Right cardiac atrium (tissue), 5 donors: ENCODE measurements around the gene ZFHX3. TPM values are rescaled to one million over a fixed set of nuclear protein-coding genes. Genes with fewer than 3 reads are reported as not detected.
A peak's percentile ranks its signal among the peaks of the same experiment; 100 is the strongest.

Experiments used
- ATAC-seq, 2 donors: fragments of 200-7000 bp; cut with Tn5 transposase; one replicate each; pipeline versions ENCODE4 v1.8.0 to v1.9.1; 2020; ENCODE audit warnings: moderate library complexity in 2 of 2, mild to moderate bottlenecking in 1 of 2
- DNase-seq, 3 donors: peaks; one replicate each; pipeline ENCODE4 v3.0.0-alpha.2; 2020
- H3K27ac ChIP-seq: one replicate; pipeline ENCODE4 v1.5.1; 2013; ENCODE audit warnings: mild to moderate bottlenecking, low read length, control low read depth, moderate library complexity
- H3K27me3 ChIP-seq: one replicate; pipeline ENCODE4 v1.6.1; 2013; ENCODE audit not compliant: control insufficient read depth, insufficient read depth
- H3K4me1 ChIP-seq: one replicate; pipeline ENCODE4 v1.6.1; 2013; ENCODE audit warnings: low read length; ENCODE audit not compliant: control insufficient read depth, insufficient read depth
- H3K4me3 ChIP-seq: one replicate; pipeline ENCODE4 v1.5.1; 2013; ENCODE audit warnings: low read length, control low read depth
- H3K9me3 ChIP-seq: one replicate; pipeline ENCODE4 v1.6.1; 2013; ENCODE audit warnings: low read length; ENCODE audit not compliant: control insufficient read depth
- WGBS: extraction: QIAGEN DNeasy Blood & Tissue Kit; methylation state at CpG from one replicate; pipeline ENCODE4 v1.1.7; 2013; 5-methylcytosine and 5-hydroxymethylcytosine counted together
- intact Hi-C, 4 donors: fragments of 100-400 bp; cut with DNase I; formaldehyde crosslinking; loops; one replicate each; pipeline versions ENCODE4 v1.11.0 to v1.14.0; 2022 to 2023
- polyA plus RNA-seq: library from polyadenylated mRNA; stranded (reverse); fragments of 200-250 nt; gene quantifications from one replicate; pipeline ENCODE4 v1.2.3, GENCODE V29; 2013
- total RNA-seq, 4 donors: library from RNA; stranded (reverse); fragmentation: NEBNext Ultra II Directional; extraction: Animal tissue kit (Norgen Biotek cat#: 25700); gene quantifications; one replicate each; pipeline ENCODE4 v1.2.1, GENCODE V29; 2021
- donor health status: healthy with polysubstance abuse.
- donor health status: DM: no; HTN: yes; CAD: no.
- donor health status: DM: no; HTN: no; CAD: no.
- donor health status: DM: no; HTN: yes; CAD: no; lungs with severe emphysema.
- donor health status: DM: yes; HTN: yes; CAD: no.

The ZFHX3 gene
- total and polyA plus RNA-seq, 5 donors, result 4.3 to 18.2 (median 9.7) TPM

- Histone ChIP-seq H3K4me1 (peaks cover 38% of the 10 kb centered on the region), H3K9me3 (no peaks in the 10 kb centered on the region), H3K4me3 (no peak overlapping the region), H3K27me3 (no peaks in the 10 kb centered on the region), H3K27ac (no peak overlapping the region)
- intact Hi-C loops, result no loop called here
- ATAC-seq (no peak), DNase-seq (no peak)
- WGBS, result 80% methylated on average over 12 of the region's 12 CpGs
These were observed 25.9 kb downstream of the ZFHX3 start for GRCh38 chr16:73021866-73022495.

DNA sequence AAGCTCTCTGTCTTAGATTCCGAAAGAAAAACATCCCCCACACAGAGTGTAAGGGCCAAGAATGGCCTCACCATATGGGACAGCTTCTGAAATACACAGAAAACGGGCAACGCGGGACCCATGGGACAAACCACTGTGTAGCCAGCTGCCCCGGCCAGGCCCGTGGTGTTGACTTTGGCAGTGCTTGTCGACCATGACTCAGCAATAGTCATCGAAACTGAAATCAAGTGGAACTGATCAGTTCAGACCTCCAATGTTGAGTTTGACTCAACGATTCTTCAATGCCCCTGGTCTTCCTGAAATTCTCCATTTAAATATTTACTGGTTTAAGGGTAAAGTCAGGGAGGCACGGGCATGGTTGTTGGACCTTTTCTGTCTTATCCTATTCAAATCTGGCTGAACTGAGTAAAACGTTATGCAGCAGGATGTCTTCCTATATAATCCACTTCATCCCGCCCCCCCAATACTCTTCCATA, 27.5 kb downstream of the ZFHX3 start:
- ATAC-seq (peak; percentile 92 to 93), DNase-seq (peak; percentile 90 to 94 (median 91))
- Histone ChIP-seq H3K9me3 (no peaks in the 10 kb centered on the region), H3K27ac (no peak overlapping the region), H3K4me1 (peaks cover 39% of the 10 kb centered on the region), H3K4me3 (no peak overlapping the region), H3K27me3 (no peaks in the 10 kb centered on the region)
- WGBS, result 57% methylated on average over 12 of the region's 12 CpGs
- intact Hi-C loops, result no loop called here

GRCh38 chr16:73019457-73020362, 28.2 kb downstream of the ZFHX3 start:
- no peaks in the 10 kb centered on the region for H3K27me3 ChIP-seq
- intact Hi-C loops, result no loop called here
- ATAC-seq (peak; percentile 30 to 76), DNase-seq (peak in 1 of 3 donors; percentile 43)
- H3K9me3 ChIP-seq, result no peaks in the 10 kb centered on the region
- peaks cover 33% of the 10 kb centered on the region for H3K4me1 ChIP-seq
- peak overlapping the region; percentile 82 for H3K27ac ChIP-seq
- WGBS, result 56% methylated on average over 19 of the region's 19 CpGs
- H3K4me3 ChIP-seq, result no peak overlapping the region

DNA sequence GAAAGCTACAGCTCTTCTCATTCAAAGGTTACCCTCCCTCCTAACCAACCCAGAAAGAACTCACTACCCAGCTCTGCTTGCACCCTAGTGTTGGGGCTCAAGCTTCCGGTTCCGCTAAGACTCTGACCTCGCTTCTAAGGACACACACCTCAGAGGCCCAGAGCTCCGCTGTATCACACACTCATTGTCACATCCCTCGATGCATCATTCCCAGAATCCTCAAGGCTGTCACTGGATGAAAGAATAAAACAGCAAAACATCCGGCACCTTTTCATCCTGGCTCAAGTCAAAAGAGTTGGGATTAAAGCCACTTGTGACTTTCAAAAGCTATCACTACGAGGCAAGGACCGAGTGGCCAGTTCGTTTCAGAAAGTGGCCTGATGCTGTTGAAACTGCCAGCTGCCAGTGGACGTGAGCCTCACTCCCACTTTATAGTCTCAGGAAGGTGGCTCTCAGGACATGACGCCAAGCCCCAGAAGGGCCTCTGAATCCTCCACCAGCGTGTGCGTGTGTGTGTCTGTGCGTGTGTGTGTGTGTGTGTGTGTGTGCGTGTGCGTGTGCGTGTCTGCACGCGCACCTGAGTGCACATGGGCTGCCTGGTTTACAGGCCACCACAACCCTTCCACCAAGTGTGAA, 29.0 kb downstream of the ZFHX3 start:
- H3K27ac ChIP-seq, result no peak overlapping the region
- ATAC-seq (no peak), DNase-seq (no peak)
- intact Hi-C loops, result no loop called here
- peaks cover 28% of the 10 kb centered on the region for H3K4me1 ChIP-seq
- no peaks in the 10 kb centered on the region for H3K9me3 ChIP-seq
- 70% methylated on average over 19 of the region's 19 CpGs for WGBS
- H3K4me3 ChIP-seq, result no peak overlapping the region
- no peaks in the 10 kb centered on the region for H3K27me3 ChIP-seq

DNA sequence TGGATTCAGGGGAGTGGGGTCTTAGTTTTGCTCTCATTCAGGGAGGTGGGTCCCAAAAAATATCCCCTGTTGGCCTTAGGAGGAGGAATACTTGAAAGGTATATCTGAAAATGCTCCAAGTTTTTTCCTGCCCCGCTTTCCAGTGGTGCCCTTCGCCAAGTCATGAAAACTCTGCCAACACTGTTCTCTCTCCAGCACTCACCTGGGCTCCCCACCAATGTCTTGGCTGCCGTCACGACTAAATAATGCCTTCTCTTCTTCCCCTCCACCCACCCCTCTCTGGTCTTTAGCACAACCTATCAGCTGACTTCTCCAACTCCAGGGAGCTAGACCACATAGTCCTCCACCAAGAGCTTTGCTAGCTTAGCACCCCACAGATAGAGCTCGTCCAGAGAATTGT, 30.6 kb downstream of the ZFHX3 start:
- 96% methylated on average over 5 of the region's 5 CpGs for WGBS
- ATAC-seq (no peak), DNase-seq (no peak)
- peaks cover 29% of the 10 kb centered on the region for H3K4me1 ChIP-seq
- no peak overlapping the region for H3K4me3 ChIP-seq
- no peak overlapping the region for H3K27ac ChIP-seq
- no peaks in the 10 kb centered on the region for H3K27me3 ChIP-seq
- H3K9me3 ChIP-seq, result no peaks in the 10 kb centered on the region
- intact Hi-C loops, result no loop called here

- Histone ChIP-seq H3K27ac (no peak overlapping the region), H3K27me3 (no peaks in the 10 kb centered on the region), H3K4me1 (peaks cover 29% of the 10 kb centered on the region), H3K9me3 (no peaks in the 10 kb centered on the region), H3K4me3 (no peak overlapping the region)
- intact Hi-C loops, result no loop called here
- no peak for DNase-seq
- ATAC-seq, result no peak
- WGBS, result 91% methylated on average over 2 of the region's 2 CpGs
These were observed 31.5 kb downstream of the ZFHX3 start for GRCh38 chr16:73016488-73016830.

GRCh38 chr16:73015612-73016487, 32.1 kb downstream of the ZFHX3 start:
- no peak for DNase-seq
- H3K9me3 ChIP-seq, result no peaks in the 10 kb centered on the region
- no peaks in the 10 kb centered on the region for H3K27me3 ChIP-seq
- H3K27ac ChIP-seq, result no peak overlapping the region
- peaks cover 29% of the 10 kb centered on the region for H3K4me1 ChIP-seq
- intact Hi-C loops, result no loop called here
- 93% methylated on average over 18 of the region's 18 CpGs for WGBS
- no peak overlapping the region for H3K4me3 ChIP-seq
- ATAC-seq, result no peak

DNA sequence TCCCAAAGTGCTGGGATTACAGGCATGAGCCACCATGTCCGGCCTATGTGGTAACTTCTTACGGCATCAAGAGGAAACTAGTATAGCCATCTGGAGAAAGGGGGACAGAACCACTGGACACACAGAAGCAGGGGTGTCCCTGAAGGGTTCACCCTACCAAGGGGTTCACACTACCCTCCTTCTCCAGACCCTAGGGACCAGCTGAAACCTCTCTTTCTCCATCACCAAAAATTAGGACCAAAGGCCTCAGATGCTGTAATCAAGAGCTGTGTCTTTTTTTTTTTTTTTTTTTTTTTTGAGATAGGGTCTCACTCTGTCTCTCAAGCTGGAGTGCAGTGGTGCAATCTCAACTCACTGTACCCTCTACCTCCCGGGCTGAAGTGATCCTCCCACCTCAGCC, 33.2 kb downstream of the ZFHX3 start:
- Histone ChIP-seq H3K27ac (no peak overlapping the region), H3K27me3 (no peaks in the 10 kb centered on the region), H3K4me1 (peaks cover 29% of the 10 kb centered on the region), H3K4me3 (no peak overlapping the region), H3K9me3 (no peaks in the 10 kb centered on the region)
- WGBS, result over 99% methylated on average over 3 of the region's 3 CpGs
- DNase-seq (no peak), ATAC-seq (no peak)
- intact Hi-C loops, result no loop called here

DNA sequence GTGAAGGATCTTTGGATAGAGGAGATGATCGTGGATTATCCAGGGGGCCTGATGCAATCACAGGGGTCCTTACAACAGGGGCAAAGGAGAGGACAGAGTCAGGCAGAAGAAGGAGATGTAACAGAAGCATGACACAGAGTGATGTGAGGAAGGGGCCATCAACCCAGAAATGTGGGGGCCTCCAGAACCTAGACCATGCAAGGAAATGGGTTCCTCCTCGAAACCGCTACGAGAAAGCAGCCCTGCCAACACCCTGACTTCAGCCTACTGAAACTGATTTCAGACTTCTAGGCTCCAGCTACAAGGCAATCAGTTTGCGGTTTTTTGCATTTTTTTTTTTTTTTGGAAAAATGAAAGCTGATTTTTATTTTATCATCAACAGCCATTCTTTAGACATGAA, 34.0 kb downstream of the ZFHX3 start:
- Histone ChIP-seq H3K27ac (no peak overlapping the region), H3K27me3 (no peaks in the 10 kb centered on the region), H3K4me1 (peaks cover 21% of the 10 kb centered on the region), H3K4me3 (no peak overlapping the region), H3K9me3 (no peaks in the 10 kb centered on the region)
- 95% methylated on average over 5 of the region's 5 CpGs for WGBS
- ATAC-seq (no peak), DNase-seq (no peak)
- intact Hi-C loops, result no loop called here

- Histone ChIP-seq H3K4me3 (no peak overlapping the region), H3K27ac (no peak overlapping the region), H3K4me1 (peaks cover 13% of the 10 kb centered on the region), H3K27me3 (no peaks in the 10 kb centered on the region), H3K9me3 (no peaks in the 10 kb centered on the region)
- intact Hi-C loops, result no loop called here
- no peak for ATAC-seq
- WGBS, result 93% methylated on average over 5 of the region's 5 CpGs
- no peak for DNase-seq
These were observed 35.6 kb downstream of the ZFHX3 start for GRCh38 chr16:73012341-73012740.
